Measurements from ENCODE around the gene IL2.

The IL2 gene

DNA sequence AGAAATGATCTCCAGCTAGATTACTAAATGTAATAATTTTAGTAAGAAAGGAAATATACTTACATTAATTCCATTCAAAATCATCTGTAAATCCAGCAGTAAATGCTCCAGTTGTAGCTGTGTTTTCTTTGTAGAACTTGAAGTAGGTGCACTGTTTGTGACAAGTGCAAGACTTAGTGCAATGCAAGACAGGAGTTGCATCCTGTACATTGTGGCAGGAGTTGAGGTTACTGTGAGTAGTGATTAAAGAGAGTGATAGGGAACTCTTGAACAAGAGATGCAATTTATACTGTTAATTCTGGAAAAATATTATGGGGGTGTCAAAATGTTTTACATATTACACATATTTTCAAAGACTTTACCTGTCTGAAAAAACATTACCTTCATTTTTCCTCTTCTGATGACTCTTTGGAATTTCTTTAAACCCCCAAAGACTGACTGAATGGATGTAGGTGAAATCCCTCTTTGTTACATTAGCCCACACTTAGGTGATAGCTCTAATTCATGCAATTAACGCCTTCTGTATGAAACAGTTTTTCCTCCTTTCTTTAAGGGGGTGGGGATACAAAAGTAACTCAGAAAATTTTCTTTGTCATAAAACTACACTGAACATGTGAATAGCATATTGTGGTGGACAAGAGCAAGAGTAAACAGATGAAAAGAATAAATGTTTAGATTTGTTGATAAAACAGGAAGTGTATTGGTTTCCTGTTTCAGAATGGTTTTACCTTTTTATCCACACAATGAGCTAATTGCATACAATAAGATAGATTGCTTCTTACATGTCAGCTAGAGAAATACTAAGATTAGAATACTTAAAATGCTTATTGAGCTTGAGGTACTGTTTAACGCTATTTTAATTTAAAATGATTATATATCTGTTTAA is at the start of gene IL2:
Gene IL2, minus strand, starts transcription at position 495 of the 886 bp plus-strand sequence. Its CDS starts 285 bp downstream, at position 210.
- DNase-seq (ENCODE audit: low spot score), result no peak

DNA sequence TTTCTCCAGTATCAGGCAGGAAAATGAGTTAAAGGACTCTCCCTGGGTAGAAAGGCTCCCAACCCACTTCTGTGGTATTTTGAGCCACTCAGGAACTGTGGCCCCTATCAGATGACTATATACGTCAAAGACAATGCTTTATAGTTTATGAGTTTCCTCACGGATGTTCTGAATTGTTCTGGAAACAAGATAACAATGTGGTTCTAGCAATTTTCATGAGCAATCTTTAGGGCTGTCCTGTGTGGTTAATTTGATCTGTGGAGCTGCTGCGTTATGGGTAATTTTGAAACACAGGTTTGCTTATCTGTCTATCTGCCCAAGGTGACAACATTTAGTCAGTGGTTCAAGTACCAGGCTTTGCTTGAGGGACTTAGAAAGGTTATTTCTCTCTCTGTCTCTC is 46.7 kb upstream of the IL2 start:
- DNase-seq (ENCODE audit: low spot score), result no peak

DNA sequence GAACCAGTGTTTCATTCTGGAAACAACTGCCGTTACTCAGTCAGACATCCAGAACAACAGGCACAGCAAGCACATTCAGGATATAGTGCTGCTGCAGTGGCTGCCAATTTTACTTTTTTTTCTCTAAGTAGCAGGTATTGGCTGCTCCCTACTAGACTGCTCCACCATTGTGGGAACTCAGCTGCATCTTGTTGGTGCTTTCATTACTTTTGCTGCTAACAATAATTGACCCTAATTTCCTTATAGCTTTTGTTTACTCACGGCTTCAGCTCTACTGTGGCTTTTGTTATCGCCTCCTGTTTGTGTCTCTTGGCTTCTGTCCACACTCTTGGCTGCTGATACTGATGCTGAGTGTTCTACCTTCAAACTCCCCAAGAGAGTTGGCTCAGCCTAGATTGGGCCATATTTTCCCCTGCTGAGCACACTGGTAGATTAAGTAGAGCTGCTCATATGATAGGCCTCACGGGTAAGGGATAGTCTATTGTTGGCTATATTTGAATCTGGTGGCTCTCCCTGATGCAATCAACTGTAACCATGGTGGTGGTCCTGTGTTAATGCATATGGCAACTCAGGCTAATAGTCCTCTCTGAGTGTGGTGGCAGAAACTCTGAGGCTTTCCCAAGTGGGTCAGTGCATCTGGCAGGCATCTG is 44.5 kb upstream of the IL2 start:
- DNase-seq (ENCODE audit: low spot score), result no peak

DNA sequence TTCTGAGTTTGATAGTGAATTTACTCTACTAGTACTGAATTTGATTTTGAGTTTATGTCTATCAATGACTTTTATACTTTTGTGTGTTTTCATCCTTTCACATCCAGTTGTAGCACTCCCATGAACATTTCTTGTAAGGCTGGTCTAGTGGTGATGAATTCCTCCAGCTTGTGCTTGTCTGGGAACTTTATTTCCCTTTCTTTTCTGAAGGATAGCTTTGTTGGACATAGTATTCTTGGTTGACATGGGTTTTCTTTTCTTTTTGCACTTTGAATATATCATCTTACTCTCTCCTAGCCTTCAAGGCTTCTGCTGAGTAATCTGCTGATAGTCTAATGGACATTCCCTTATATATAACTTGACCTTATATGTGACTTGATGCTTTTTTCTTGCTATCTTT is 32.5 kb upstream of the IL2 start:
- DNase-seq (ENCODE audit: low spot score), result no peak

DNA sequence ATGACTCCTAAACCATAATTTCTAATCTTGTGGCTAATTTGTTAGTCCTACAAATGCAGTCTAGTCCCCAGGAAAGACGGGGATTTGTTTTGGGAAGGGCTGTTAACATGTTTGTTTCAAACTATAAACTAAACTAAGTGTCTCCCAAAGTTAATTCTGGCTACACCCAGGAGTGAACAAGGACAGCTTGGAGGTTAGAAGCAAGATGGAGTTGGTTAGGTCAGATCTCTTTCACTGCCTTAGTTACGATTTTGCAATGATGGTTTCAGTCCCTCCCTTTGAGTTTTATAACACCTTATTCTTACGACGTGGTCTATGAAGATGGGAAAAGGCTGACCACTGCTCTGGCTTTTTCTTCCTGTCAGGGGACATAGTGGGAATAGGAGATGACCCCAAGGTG is 27.0 kb upstream of the IL2 start:
- DNase-seq (ENCODE audit: low spot score), result no peak

DNA sequence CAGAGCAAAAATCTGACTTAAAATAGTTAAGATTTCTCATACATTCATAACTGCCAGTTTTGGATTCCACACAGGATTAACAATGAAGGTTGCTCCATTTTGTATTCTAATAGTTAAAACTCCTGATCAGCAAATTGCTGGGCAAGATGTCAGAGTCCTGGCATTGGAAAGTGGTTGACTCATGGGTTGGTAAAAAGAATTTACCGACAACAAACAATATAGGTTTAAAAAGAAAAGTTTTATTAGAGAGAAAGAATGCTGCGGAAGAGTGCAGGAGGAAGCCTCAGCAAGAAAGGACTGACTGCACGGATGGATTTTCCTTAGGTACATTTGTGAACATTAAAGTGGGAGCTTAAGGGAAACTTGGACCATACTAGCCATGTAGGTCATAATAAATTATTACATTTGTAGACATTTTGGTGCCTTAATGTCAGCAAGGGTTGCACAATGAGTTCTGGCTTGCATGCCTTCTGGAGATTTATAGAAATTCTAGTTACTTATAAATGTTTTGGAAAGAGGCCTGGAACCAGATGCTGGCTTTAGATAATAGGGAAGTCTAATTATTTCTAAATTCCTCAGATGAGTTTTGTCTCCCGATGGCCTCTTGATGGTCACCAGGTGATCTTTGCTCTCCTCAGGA is 25.4 kb upstream of the IL2 start:
- no peak for DNase-seq (ENCODE audit: low spot score)

DNA sequence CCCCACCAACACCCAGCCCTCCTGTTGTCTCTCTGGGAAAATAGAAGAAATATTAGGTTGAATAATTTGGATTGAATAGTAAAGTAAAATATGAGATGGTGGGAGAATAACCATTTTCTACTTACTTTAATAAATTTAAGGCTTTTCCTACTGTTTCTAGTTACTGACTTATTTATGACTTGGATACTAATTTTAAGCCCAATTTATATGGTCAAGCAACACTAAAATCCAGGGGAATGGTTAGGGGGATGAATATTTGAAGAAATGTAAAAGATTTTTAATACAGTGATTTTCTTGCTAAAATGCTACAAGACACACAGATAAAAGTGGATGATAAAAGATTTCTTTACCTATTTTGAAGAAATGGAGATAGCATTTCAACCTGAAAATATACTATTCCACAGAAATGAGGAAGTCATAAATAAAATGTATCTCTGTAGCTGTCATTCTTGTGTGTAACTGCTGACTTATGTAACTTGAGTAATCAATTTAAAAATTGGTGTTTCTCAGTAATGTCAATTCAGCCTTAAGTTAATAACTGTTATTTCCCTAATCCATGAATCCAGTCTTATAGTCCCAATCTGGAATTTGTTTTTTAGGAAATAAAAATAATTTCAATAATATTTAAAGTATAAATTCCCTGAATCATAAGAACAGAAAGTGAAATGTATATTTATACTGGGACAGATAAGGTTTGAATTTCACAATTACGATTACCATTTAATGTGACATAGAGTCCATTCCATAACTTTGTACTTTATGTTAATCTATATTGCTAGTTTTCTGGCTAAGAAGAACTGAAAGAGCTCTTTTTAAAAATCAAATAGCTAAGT is 24.3 kb upstream of the IL2 start:
- DNase-seq (ENCODE audit: low spot score), result no peak

DNA sequence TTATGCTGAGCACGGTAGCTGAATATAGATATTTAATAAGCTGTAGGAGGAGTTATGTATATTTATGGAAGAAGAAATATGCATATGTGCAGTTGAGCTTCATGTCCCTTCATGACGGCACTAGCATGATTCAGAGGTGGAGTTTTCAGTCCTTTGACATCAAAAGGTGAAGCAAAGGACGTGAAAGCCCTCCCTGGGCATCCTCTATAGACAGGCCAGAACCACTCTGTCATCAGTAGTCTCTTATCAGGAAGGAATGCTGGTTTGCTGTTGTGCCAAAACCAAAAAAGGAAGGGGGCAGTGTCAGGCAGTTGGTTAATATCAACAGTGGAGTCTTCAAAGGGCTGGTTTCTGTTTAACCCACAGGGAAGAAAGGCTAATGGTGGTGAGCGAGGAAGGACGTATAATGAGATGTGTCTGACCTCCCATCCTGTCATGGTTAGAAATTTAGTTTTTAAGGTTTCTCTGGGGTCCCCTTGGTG is 23.5 kb upstream of the IL2 start:
- peak; percentile 14 for DNase-seq (ENCODE audit: low spot score)

DNA sequence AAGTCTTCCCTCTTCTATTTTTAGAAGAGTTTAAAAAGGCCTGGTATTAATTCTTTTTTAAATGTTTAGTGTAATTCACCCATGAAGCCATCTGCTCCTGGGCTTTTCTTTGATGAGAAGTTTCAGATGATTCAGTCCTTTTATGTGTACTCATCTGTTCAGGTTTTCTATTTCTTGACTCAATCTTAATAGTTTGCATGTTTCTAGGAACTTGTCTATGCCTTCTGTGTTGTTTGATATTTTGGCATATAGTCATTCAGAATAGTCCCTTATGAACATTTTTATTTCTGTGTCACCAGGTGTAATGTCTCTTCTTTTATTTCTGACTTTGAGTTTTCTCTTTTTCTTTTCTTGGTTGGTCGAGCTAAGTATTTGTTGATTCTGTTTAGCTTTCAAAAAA is 20.2 kb upstream of the IL2 start:
- DNase-seq (ENCODE audit: low spot score), result no peak

DNA sequence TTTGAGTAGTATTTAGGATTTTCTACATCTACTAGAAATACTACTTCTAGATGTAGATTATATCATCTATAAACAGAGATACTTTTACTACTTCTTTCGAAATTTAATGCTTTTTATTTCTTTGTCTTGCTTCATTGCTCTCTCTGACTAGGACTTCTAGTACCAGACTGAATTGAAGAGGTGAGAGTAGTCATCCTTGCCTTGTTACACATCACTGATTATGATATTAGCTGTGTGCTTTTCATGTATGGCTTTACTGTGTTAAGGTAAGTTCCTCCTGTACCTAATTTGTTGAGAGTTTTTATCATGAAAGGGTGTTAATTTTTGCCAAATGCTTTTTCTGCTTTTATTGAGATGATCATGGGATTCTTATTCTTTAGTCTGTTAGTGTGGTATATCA is 19.6 kb upstream of the IL2 start:
- no peak for DNase-seq (ENCODE audit: low spot score)

DNA sequence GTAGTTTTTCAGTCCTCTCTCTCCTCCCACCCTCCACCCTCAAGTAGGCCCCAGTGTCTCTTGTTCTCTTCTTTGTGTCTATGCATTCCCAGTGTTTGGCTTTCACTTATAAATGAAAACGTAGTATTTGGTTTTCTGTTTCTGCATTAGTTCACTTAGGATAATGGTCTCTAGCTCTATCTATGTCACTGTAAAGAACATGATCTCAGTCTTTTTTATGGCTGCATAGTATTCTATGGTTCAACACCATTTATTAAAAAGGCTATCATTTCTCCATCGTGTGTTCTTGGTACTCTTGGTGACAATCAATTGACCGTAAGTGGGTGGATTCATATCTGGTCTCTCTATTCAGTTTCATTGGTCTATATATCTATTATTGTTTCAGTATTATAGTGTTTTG is 18.7 kb upstream of the IL2 start:
- DNase-seq (ENCODE audit: low spot score), result no peak

DNA sequence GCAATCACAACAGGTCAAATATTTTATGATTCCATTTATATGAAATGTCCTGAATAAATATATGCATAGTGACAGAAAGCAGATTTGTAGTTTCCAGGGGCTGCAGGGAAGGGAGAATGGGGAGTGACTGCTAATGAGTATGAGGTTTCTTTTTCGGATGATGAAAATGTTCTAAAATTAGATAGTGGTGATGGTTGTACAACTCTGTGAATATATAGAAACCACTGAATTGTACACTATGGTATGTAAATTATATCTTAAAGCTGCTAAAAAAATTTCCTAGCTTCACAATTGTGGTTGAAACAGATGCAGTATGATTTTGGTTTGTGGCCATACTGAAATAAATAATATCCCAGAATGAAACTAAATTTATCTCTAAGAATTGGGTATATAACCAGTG is 12.9 kb upstream of the IL2 start:
- no peak for DNase-seq (ENCODE audit: low spot score)

DNA sequence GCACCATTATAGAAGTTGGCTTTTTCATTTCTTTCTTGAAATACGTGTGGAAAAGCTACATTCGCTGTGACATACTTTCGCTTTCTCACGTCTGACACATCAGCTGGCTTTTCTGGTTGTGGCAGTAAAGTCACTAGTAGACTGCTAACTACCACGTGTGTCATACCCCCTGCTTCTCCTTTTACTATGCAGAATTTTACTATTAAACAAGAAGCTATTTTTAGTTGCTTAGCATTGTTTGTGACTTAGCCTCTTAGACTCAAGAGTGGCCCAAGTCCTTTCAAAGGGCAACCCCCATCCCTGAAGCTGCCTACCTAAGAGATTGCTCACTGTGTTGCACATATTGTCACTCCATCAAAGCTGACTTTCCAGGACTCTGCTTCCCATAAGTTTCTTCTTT is 2.1 kb upstream of the IL2 start:
- peak; percentile 5 for DNase-seq (ENCODE audit: low spot score)

DNA sequence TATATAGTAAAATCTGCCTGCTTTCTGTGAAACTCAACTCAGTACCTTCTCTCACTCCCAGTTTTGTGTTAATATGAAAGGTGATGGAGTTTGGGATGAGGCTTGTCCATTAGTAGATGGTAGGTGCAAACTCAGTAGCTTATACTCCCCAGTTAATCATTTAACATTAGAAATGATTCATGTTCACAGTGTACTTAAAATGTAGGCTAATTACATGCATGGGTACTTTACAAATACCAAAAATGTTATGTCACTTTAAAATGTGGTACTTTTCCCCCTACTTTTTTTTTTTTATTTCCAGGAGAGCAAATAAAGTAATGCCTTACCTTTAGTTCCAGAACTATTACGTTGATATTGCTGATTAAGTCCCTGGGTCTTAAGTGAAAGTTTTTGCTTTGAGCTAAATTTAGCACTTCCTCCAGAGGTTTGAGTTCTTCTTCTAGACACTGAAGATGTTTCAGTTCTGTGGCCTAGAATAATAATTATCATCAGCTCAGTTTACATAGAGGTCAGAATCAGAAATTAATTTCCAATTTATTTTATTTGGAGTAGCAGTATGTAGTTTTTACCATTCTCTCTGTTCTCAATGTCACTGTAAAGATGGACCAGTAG is 3.0 kb downstream of the IL2 start:
- DNase-seq (ENCODE audit: low spot score), result no peak

DNA sequence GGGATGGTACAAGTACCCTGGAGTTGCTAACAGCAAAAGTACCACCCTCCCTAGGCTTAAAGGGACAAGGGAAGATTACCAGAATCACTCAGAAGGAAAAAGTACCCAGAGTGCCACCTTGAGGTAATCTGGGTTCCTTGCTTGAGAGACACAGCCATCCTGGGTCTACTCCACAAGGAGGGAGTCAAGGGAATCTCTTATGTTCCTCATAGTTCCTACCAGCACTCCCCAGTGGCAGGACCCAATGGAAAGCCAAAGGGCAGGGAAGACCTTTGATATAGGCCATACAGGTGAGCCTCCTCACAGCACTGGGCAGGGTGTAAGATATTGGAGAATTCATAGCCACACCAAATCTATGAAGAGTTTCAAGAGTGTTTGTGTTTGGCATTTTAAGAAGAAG is 5.7 kb downstream of the IL2 start:
- peak; percentile 5 for DNase-seq (ENCODE audit: low spot score)

DNA sequence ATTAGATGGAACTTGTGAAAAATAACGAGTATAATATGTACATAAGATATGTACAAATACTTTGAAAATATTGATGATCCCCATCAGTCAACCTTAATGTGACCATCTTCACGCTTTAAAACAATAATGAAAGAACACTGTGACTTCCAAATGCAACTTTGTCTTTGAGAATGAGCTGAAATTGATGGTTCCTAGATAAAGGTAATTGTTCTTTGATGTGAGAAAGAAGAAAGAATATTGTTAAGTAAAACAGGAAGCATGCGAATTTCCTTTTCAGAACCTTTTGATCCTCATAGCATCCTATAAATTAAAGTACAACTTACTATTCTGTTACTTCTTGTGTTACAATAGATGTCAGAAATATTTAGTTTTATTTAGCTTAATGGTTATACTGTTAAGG is 22.2 kb downstream of the IL2 start:
- DNase-seq (ENCODE audit: low spot score), result no peak

DNA sequence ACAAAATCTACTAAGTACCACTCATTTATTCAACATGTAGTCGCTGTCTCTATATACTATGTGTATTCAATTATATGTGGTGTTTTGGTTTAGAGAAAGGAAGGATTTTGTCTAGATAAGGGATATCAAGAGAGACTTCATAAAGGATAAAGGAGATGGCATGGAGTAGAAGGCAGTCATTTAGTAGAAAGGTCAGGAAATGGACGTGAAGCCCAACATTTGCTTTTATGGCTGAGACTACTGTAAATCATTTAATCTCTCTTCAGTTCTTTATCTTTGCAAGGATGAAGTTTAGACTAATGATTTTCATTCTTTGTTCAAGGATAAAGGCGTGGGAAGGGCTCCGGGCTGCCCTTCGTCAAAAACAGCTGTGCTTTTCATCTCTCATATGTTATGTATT is 25.2 kb downstream of the IL2 start:
- no peak for DNase-seq (ENCODE audit: low spot score)

DNA sequence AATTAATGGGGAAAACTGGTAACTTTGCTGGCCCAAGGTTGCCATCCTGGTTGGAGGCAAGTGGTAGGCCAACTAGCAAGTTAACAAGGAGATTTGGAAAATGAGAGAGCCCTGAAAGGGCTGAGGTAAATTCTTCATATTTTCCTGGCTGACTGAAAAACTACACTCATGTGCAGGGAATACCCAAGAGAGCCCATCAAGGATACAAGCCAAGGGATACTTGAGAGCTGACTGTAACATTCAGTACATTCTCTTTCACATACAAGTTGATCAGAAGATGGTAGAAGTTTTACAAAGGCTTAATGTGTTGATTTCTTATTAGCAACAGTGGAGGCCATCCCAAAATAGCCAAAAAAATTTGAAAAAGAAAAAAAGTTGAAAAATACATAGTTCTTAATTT is 33.3 kb downstream of the IL2 start:
- no peak for DNase-seq (ENCODE audit: low spot score)

DNA sequence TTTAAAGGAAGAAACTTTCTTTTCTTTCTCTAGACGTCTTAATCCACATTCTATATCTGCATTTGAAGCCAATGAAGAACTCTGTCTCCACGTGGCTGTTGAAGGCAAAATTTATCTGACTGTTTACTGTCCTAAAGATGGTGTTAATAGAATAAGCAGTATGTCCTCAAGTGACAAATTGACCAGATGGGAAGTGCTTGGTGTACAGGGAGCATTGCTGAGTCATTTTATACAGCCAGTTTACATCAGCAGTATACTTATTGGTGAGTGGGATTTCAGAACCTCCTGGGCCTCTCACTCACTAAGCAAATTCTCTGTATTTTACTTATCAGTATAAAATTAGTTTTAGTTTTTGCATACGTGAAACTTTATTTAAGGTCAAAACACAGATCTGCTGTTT is 44.0 kb downstream of the IL2 start:
- no peak for DNase-seq (ENCODE audit: low spot score)

DNA sequence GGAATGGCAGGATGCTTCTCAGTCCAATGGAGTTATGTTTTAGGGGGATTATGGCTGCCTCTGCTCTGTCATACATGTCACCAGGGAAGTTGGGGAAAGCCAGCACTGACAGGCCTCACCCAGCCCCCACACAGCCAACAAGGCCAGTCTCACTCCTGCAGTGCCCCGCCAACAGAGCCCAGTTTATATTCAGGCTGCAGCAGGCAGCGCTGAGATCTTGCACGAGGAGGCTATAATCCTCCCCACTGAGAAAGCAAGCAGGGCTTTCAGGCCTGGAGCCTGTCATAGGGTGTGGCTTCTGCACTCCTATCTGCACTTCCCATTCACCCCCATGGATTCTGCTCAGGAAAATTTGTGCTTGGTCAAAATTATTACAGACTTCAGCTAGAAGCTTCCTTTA is 52.7 kb downstream of the IL2 start:
- DNase-seq (ENCODE audit: low spot score), result no peak
